Kidney epithelial cell (primary cell): Measurements from ENCODE around the gene WAS. TPM values are rescaled to one million over a fixed set of nuclear protein-coding genes. Genes with fewer than 3 reads are reported as not detected.
A peak's percentile ranks its signal among the peaks of the same experiment; 100 is the strongest.

Source experiments
- DNase-seq: peaks from one replicate; pipeline ENCODE4 v3.0.0-alpha.2; 2010; ENCODE audit warnings: low read depth
- H3K27me3 ChIP-seq: 2 replicates; pipeline ENCODE4 v1.6.0; 2011; ENCODE audit warnings: low read length; ENCODE audit not compliant: control insufficient read depth, insufficient read depth
- H3K36me3 ChIP-seq: 2 replicates; pipeline ENCODE4 v1.5.1; 2011; ENCODE audit warnings: low read length; ENCODE audit not compliant: control insufficient read depth, insufficient read depth
- H3K4me3 ChIP-seq: 2 replicates; pipeline ENCODE4 v1.5.1; 2011; ENCODE audit warnings: low read depth, mild to moderate bottlenecking, control low read depth, low read length
- total RNA-seq: library from RNA; depleted of rRNA; stranded (reverse); fragments of >200 nt; gene quantifications from 2 replicates; pipeline ENCODE4 v1.2.3, GENCODE V29; 2015
- TF ChIP-seq, protein P1 (sequence below): IDR thresholded peaks from 2 replicates; pipeline ENCODE4 v1.5.1; 2011; ENCODE audit warnings: mild to moderate bottlenecking, moderate library complexity, low read length, control low read depth, inconsistent platforms; ENCODE audit not compliant: insufficient read depth, poor library complexity, severe bottlenecking

WAS gene
- total RNA-seq, 1 donor from 2014 or later, result 2.2 TPM

DNA sequence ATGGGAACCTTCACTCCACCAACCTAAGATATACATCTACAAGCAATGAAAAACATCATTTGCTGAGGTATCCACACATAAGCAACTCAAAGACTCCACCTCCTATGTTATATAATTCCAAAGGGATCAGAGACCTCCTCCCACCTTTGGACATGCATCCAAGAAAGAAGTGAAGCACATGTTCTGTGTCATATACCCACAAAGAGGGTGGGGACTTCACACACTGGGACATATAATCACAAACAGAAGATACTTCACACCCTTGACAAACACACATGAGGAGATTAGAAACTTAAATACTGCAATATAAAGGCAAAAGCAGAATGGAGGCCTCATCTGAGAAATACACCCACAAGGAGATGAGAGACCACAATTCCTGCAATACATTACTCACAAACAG lies 38.3 kb downstream of the WAS start:
- no peaks in the 10 kb centered on the region for H3K27me3 ChIP-seq
- H3K36me3 ChIP-seq, result no peaks in the 10 kb centered on the region
- DNase-seq, result no peak
- TF ChIP-seq, protein P1, sequence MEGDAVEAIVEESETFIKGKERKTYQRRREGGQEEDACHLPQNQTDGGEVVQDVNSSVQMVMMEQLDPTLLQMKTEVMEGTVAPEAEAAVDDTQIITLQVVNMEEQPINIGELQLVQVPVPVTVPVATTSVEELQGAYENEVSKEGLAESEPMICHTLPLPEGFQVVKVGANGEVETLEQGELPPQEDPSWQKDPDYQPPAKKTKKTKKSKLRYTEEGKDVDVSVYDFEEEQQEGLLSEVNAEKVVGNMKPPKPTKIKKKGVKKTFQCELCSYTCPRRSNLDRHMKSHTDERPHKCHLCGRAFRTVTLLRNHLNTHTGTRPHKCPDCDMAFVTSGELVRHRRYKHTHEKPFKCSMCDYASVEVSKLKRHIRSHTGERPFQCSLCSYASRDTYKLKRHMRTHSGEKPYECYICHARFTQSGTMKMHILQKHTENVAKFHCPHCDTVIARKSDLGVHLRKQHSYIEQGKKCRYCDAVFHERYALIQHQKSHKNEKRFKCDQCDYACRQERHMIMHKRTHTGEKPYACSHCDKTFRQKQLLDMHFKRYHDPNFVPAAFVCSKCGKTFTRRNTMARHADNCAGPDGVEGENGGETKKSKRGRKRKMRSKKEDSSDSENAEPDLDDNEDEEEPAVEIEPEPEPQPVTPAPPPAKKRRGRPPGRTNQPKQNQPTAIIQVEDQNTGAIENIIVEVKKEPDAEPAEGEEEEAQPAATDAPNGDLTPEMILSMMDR, result no peak
- H3K4me3 ChIP-seq, result no peak overlapping the region

DNA sequence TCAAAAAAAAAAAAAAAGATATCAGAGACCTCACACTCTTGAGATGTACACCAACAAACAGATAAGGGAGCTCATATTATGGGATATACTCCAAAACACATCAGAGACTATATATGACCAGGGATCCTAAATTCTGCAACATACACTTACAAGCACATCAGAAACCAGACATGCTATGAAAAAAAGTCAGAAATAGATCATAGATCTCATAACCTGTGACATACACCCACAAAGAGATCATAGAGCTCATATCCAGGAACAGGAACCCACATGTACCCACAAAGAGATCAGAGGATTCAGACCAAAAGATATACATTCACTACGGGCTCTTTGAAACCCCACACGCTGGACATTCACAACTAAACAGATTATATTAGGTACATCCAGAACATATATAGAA lies 43.0 kb downstream of the WAS start:
- H3K27me3 ChIP-seq, result no peaks in the 10 kb centered on the region
- DNase-seq, result no peak
- H3K4me3 ChIP-seq, result no peak overlapping the region
- TF ChIP-seq, protein P1, result no peak
- H3K36me3 ChIP-seq, result no peaks in the 10 kb centered on the region

DNA sequence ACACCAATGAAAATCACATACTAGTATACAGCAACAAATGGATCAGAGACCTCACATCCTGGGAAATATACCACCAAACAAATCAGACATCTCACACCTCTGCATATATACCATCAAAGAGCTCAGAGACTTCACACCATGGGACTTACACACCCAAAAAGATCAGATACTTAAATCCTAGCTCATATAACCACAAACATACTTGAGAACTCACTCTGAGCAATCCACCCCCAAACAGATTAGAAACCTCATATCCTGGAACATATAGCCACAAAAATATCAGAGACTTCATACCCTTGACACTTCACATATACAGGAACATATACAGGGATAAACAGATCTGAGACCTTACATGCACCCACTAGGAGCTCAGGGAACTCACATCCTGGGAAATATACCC lies 45.1 kb downstream of the WAS start:
- H3K27me3 ChIP-seq, result no peaks in the 10 kb centered on the region
- DNase-seq, result no peak
- no peaks in the 10 kb centered on the region for H3K36me3 ChIP-seq
- no peak overlapping the region for H3K4me3 ChIP-seq
- TF ChIP-seq, protein P1, result no peak

DNA sequence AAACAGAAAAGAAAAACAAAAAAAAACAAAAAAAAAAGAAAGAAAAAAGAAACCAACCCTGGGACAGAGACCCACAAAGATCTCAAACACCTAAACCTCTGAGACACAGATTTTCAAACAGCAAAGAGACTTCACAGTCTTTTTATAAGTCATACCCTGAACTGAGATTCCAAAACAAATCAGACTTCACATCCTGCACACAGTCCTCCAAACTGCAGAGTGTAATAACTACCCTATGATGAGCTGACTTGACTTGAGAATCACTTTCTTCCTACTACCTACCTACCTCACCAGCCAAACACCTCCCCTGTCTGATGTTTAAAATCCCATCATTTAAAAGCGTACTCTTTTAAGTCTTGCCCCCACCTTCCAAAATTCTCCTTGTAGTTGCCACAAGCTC lies 52.7 kb downstream of the WAS start:
- Histone ChIP-seq H3K36me3 (no peaks in the 10 kb centered on the region), H3K4me3 (no peak overlapping the region), H3K27me3 (no peaks in the 10 kb centered on the region)
- DNase-seq, result no peak
- TF ChIP-seq, protein P1, result no peak

DNA sequence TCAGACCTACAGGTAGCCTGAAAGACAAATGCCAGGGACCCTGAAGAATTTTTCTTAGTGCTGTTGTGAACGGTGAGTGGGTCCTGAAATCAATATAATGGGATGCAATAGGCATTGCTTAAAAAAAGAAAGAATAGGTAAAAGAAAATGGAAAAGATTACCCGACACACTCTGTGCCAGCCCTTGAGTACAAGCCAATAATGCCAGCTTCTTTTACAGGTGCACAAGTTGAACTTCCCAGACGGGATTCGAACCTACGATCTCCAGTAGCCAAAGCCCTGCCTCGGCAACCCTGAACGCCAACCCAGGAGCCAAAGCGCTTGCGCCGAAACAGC lies 53.2 kb downstream of the WAS start:
- H3K27me3 ChIP-seq, result no peaks in the 10 kb centered on the region
- H3K36me3 ChIP-seq, result no peaks in the 10 kb centered on the region
- TF ChIP-seq, protein P1, result no peak
- peak overlapping the region; percentile 32 for H3K4me3 ChIP-seq
- DNase-seq, result no peak

DNA sequence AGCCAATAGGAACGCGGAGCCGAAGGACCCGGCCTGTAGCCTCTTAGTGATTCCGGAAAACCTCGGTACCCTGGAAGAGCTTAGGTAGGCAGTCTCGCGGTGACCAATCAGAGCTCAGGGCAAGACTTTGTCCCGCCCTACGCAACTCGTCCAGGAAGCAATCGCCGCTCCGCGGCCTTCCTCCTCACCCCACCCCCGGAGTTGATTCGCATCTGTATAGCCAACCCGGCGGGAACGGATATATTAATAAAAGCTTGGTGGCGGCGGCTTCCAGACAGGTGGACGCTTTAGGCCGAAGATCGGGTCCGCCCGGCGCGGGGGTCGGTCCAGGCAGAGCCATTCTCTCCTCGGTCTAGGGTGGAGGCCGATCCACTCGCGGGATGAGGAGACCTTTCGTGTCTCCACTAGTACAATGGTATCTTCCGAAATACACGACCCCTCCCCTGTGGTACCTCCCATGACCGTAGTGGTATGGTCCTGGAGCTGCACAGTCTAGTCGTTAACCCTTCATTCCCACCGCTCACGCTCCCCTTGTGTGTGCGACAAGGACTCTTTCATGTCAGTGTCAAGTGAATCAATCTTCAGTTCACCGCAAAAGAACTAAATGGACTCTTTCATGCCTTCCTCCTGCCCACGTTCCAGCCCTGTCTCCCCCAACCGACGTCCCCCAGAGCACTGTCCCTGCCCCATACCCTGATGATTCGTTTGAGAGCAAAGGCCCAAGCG lies 53.8 kb downstream of the WAS start:
- Histone ChIP-seq H3K27me3 (no peaks in the 10 kb centered on the region), H3K36me3 (no peaks in the 10 kb centered on the region), H3K4me3 (peak overlapping the region; percentile 64)
- DNase-seq, result peak; percentile 93
- TF ChIP-seq, protein P1, result no peak
